ENCODE results near the gene PDE6B. TPM values are rescaled to one million over a fixed set of nuclear protein-coding genes. Genes with fewer than 3 reads are reported as not detected.

The PDE6B gene
- polyA plus RNA-seq, 3 donors, result 0.76 to 1.7 (median 1.2) TPM

DNA sequence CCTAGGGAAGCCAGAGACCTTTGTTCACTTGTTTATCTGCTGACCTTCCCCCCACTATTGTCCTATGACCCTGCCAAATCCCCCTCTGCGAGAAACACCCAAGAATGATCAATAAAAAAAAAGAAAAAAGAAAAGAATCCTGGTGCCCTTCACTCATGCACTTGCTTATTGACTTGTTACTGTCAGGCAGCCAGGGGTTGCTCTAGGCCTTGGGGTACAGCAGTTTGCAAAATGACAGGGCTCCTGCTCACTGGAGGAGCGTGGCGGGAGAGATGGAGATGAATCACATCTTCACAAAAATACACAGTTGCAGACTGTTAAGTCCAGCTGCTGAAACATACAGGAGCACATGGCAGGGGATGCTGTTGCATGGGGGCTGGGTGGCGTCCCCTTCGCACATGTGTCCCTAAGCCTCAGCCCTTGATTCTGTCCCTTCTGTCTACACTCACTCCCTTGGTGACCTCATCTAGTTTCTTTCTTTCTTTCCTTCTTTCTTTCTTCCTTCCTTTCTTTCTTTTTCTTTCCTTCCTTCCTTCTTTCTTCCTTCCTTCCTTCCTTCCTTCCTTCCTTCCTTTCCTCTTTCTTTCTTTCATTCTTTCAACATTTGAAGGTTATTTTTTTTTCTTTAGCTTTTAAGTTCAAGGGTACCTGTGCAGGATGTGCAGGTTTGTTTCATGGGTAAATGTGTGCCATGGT is 32.4 kb upstream of the PDE6B start:
- no peak overlapping the region for H3K27ac ChIP-seq (ENCODE audit: low read depth, low read length)
- 50 to 81% (median 77%) methylated on average over 5 of the region's 5 CpGs for WGBS, 3 donors

DNA sequence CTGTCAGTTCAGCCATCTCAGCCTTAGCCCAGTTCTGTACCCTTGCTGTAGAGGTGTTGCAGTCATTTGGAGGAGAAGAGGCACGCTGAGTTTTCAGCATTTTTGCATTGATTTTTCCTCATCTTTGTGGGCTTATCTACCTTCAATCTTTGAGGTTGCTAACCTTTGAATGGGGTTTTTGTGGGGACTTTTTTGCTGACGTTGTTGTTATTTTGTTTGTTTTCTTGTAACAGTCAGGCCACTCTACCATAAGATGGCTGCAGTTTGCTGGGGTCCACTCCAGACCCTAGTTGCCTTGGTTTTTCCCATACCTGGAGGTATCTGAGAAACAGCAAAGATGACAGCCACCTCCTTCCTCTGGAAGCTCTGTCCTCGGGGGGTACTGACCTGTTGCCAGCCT is 26.4 kb upstream of the PDE6B start:
- 60 to 78% (median 76%) methylated on average over 3 of the region's 3 CpGs for WGBS, 3 donors
- no peak overlapping the region for H3K27ac ChIP-seq (ENCODE audit: low read depth, low read length)

DNA sequence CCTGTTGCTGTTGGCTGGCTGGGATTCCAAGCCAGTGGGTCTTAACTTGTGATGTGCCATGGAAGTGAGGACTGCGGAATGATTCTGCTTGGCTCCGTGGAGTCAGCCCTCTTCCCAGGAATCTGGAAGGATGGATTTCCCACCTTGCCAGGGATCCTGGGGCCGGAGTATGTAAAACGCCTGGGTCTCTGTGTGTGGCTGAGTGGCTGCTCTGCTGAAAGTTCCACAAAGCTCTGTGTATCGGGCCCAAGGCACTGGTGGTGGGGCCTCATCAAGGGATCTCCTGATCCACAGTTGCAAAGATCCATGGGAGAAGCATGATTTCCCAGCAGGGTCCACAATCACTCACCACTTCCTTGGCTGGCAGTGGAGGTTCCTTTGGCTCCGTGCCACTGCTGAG is 25.2 kb upstream of the PDE6B start:
- 70 to 83% (median 80%) methylated on average over 6 of the region's 6 CpGs for WGBS, 3 donors
- no peak overlapping the region for H3K27ac ChIP-seq (ENCODE audit: low read depth, low read length)

DNA sequence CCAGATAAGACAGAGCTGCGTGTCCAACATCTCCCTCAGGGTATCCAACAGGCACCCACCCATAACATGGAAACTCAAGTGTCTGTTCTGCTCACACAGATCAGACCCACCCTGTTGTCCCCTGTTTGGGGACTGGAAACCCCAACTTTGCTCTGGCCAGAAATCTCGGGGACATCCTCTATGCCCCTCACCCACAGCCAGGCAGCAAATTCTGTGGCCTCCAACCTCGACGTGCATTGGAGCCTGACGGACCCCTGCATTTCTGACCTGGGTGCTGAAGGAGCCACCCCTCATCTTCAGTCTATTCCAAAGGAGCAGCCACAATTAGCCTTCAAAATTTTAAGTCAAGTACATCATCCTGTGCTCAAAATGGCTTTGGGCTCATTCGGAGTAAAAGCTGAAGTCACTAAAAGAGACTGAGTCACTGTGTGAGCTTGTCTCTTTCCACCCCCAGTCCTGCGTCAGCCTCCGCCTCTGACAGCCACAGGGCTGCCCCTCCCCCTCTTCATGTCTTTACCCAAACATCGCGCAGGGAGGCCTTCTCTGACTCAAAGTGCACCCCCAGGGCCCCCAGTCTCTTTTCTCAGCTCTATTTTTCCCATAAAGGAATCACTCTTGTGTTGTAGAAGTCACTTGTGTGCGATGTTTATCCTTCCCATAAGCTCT is 24.4 kb upstream of the PDE6B start:
- WGBS, 3 donors, result 57 to 64% (median 62%) methylated on average over 11 of the region's 11 CpGs

DNA sequence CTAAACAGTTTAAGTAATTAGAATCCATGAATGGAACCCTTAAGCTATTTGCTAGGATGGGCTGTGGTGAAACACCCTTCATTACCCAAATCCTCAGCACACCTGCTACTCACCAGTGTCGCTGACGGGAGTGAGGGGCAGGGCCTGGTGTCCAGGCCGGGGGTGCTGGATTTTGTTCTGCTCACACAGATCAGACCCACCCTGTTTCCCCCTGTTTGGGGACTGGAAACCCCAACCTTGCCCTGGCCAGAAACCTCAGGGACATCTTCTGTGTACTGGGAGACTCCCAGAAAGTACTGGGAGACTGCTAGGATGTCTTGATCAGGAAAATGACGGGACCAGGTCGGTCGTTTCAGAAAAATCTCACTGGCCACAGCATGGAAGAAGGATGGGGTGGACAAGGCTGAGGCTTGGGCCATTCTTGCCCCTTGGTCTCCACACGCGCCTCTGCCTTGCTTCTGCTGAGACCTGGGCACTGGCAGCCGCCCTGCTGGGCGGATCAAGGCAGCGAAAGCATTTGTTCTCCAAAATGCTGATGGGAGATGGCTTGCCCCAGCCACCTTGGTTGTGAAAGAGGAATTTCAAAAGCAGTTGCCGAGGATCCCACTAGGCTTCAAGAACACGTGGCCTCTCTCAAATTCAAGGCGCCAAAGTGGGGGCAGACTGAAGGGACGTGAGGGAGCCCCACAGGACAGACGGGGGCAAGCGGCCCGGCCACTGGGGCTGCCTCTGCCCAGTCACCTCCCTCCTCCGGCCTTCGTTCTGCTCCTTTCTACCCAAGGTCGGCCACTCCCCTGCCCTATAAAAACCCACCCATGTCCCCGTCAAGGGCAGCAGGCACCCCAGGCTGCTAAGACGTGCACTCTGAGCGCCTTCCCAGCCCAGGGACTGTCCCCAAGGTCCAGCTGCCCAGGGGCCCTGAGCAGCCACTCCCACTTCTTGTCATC is 23.5 kb upstream of the PDE6B start:
- 67 to 83% (median 82%) methylated on average over 24 of the region's 24 CpGs for WGBS, 3 donors

More for the DNA sequence above, 24.4 kb upstream of the PDE6B start:
- H3K27ac ChIP-seq (ENCODE audit: low read depth, low read length), result no peak overlapping the region

DNA sequence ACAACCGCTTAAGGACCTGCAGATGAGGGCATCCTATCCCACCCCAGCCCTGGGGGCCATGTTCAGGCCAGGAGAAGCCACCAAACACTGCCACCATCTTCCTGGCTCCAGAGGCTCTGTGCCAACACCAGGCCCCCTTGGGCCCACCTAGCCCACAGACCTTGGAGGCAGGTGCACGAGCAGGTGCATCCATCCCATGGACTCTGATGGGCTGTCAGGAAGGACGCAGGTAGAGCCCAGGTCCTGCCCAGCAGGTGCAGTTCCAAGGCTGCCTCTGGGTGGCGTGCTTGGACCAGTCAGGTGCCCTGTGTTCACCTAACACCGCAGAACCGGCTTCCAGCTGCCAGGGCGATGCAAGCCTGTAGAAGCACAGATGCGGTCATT is 22.8 kb upstream of the PDE6B start:
- 18 to 22% (median 21%) methylated on average over 8 of the region's 8 CpGs for WGBS, 3 donors
- H3K27ac ChIP-seq (ENCODE audit: low read depth, low read length), result no peak overlapping the region

More for the DNA sequence above, 23.5 kb upstream of the PDE6B start:
- no peak overlapping the region for H3K27ac ChIP-seq (ENCODE audit: low read depth, low read length)

DNA sequence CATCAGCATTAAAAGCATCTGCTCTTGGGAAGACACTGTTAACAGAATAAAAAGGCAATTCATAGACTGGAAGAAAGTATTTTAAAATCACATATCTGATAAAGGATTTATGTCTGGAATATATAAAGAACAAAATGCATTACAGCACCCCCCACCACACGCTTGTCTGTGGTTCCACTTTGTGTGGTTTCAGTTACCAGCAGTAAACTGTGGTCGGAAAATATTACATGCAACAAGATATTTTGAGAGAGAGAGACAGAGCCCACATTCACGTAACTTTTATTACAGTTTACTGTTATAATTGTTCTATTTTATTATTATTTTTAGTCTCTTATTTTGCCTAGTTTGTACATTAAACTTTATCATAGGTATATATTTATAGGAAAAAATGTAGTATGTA is 21.2 kb upstream of the PDE6B start:
- 44 to 78% (median 54%) methylated on average over 3 of the region's 3 CpGs for WGBS, 3 donors
- H3K27ac ChIP-seq (ENCODE audit: low read depth, low read length), result no peak overlapping the region

DNA sequence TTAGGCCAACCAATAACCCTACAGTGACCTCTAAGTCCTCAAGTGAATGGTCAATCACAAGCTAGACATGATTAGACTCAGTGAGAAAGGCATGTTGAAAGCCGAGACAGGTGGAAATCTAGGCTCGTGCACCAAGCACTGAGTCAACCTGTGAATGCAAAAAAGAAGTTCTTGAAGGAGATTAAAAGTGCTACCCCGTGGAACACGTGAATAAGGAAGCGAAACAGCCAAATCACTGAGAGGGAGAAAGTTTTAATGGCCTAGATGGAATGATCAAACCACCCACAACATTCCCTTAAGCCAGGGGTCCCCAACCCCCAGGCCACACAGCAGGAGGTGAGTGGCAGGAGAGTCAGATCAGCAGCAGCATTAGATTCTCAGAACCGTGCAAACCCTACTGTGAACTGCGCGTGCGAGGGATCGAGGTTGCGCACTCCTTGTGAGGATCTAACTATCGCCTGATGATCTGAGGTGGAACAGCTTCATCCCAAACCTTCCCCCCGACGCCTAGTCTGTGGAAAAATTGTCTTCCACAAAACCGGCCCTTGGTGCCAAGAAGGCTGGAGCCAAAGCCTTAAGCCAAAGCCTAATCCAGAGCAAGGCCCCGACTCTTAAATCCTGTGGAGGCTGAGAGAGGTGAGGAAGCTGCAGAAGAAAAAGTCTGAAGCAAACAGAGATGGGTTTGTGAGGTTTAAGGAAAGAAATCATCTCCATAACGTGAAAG is 19.5 kb upstream of the PDE6B start:
- 83 to 87% (median 84%) methylated on average over 17 of the region's 17 CpGs for WGBS, 3 donors
- no peak overlapping the region for H3K27ac ChIP-seq (ENCODE audit: low read depth, low read length)

DNA sequence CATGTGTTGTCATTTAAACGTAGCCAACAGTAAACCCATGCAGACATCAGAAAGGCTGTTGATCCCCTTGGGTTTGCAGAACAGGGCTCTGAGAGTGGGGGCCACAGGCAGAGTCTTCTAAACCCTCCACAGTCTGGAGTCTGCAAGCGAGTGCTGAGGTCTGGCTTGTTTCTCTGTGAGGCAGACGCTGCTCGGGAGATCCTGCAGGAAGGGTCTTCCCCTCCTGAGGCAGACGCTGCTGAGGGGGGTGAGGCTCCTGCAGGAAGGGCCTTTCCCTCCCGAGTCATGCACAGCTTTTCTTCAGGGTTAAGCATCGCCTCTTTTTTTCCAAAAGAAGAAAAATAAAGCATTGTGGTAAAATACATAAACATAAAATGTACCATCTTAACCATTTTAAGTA is 17.1 kb upstream of the PDE6B start:
- WGBS, 3 donors, result 37 to 45% (median 41%) methylated on average over 7 of the region's 7 CpGs
- H3K27ac ChIP-seq (ENCODE audit: low read depth, low read length), result no peak overlapping the region

DNA sequence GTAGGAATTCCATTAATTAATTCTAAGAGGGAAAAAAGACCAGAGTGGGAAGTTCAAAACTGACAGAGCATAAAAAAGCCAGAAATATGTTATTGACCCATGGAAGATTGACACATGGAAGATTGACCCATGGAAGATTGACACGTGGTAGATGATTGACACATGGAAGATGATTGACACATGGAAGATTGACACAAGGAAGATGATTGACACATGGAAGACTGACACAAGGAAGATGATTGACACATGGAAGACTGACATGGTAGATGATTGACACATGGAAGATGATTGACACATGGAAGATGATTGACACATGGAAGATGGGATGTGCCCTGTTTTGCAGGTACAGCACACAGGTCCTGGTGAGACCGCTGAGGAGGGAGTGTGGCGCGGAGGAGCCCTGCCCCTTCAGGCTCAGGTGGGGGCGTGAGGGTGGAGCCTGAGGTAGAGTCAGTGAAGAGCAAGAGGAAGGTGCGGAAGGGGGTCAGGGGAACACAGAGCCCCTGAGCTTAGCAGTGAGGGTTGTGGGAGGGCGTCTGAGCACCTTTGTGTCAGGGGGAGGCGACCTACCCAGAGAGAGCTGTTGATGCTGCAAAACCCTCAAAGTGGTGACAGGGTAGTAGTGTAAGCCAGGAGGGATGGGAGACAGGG is 15.8 kb upstream of the PDE6B start:
- H3K27ac ChIP-seq (ENCODE audit: low read depth, low read length), result no peak overlapping the region
- 72 to 80% (median 77%) methylated on average over 8 of the region's 8 CpGs for WGBS, 3 donors

DNA sequence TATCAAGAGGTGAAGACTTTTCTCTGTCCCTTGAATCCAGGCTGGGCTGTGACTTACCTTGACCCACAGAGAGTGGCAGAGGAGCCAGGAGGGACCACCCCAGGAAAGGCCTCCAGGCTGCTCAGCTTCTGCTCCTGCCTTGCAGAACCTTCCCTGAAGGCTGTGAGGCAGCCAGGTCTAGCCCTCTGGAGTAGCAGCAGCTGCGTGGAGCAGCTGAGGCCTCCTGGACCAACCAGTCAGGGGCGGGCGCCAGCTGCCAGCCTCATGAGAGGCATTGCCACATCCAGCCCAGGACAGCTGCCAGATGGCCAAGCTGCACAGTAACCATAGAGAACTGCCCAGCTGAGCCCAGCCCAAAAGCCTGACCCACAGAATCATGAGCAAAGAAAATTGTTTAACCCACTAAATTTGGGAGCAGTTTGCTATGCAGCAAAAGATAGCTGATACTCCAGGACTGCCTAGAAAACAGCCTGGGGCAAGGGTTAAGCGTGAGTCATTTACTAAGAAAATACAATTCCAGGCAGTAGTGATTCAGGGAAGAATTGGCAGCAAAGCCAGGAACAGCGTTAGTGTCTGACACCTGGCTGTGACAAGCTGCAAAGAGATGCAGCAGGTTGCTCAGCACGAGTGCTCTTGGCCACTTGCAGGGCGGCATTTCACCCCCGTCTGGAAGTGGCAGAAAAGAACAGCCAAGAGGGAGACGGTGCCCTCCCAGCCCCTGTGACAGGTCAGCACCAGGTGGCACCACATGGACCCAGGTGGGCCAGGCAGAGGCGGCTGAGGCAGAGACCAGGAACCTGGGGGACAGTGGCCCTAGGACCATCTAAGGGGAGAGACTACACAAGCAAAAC is 14.7 kb upstream of the PDE6B start:
- WGBS, 3 donors, result 41 to 61% (median 55%) methylated on average over 9 to 10 of the region's 10 CpGs
- H3K27ac ChIP-seq (ENCODE audit: low read depth, low read length), result no peak overlapping the region

DNA sequence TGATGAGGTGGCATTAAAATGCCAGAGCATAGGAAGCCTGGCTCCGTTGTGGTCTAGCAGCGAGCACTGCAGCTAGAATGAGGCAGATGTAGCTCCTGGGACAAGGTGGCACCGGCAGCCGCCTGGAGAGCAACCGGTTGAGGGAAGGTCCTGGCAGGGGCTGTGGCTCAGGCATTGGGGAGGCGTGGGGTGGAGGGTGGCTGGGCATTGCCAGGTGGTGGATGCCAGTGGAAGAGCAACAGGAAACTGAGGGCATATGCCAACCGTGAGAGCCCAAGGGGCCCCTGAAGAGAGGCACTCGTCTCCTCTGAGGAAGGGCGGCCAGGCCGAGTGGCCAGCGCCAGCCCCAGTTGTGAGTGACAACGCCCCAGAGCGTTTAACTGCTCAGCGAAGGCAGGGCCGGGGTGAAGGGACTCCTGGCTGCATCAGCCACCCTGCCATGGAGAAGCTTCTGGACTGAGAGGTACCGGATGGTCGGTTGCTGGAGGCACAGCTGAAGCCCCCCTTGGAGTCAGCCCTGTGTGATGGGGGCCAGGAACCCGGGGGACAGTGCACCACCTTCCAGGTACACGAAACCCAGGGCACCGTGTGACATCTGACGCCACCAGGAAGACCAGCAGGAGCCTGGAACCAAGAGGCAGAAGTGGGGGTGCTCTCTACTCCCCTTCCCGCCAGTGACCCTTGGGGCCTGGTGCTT is 13.2 kb upstream of the PDE6B start:
- WGBS, 3 donors, result 78 to 82% (median 82%) methylated on average over 22 of the region's 22 CpGs
- no peak overlapping the region for H3K27ac ChIP-seq (ENCODE audit: low read depth, low read length)

DNA sequence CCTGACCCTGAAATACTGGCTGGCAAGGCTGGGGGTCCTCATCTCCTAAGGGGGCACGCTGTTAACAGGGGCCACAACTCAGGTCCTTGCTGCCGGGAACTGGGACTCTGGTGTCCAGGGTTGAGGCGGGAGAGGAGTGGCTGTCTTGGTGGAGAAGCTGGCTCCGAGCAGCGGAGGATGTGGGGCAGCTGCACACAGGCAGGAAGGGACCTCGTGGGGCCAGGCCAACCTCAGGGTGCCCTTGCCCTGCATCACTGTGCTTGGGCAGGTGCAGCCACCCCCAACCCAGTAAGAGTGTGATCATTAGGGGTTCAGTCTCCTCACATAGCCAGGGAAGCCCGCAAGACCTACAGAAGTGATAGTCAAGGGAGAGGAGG is 12.6 kb upstream of the PDE6B start:
- WGBS, 3 donors, result 74 to 88% (median 85%) methylated on average over 7 of the region's 7 CpGs
- no peak overlapping the region for H3K27ac ChIP-seq (ENCODE audit: low read depth, low read length)

DNA sequence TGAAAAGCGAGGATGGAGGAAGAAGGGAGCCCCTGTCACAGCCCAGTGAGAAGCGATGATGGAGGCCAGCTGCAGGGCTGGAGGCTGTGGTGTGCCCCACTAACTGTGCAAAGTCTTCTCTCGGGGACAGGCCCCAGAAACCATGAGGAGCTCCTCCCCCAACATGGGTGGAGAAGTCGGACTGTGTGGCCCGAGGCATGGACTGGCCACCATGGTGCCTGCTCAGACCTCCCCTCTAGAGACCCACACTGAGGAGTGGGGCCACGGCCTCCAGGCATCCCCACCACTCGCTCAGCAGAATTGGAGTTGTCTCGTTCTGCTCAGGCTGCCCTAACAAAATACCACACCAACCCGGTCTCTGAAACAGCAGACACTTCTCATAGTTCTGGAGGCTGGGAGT is 12.2 kb upstream of the PDE6B start:
- WGBS, 3 donors, result 77 to 86% (median 84%) methylated on average over 9 of the region's 9 CpGs
- H3K27ac ChIP-seq (ENCODE audit: low read depth, low read length), result no peak overlapping the region

DNA sequence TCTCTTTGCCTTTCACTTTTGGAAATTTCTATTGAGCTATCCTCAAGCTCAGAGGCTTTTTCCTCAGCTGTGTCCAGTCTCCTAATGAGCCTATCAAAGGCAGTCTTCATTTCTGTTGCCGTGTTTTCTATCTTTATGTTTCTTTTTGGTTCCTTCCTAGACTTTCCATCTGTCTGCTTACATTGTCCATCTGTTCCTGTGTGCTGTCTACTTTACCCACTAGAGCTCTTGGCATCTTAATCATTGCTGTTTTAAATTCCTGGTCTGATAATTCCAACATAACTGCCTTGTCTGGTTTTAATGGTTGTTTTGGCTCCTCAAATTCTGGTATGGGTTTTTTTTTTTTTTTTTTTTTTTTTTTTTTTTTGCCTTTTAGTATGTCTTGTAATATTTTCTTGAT is 9.3 kb upstream of the PDE6B start:
- WGBS, 3 donors, result 60 to 88% (median 64%) methylated on average over 1 of the region's 1 CpG
- H3K27ac ChIP-seq (ENCODE audit: low read depth, low read length), result no peak overlapping the region

DNA sequence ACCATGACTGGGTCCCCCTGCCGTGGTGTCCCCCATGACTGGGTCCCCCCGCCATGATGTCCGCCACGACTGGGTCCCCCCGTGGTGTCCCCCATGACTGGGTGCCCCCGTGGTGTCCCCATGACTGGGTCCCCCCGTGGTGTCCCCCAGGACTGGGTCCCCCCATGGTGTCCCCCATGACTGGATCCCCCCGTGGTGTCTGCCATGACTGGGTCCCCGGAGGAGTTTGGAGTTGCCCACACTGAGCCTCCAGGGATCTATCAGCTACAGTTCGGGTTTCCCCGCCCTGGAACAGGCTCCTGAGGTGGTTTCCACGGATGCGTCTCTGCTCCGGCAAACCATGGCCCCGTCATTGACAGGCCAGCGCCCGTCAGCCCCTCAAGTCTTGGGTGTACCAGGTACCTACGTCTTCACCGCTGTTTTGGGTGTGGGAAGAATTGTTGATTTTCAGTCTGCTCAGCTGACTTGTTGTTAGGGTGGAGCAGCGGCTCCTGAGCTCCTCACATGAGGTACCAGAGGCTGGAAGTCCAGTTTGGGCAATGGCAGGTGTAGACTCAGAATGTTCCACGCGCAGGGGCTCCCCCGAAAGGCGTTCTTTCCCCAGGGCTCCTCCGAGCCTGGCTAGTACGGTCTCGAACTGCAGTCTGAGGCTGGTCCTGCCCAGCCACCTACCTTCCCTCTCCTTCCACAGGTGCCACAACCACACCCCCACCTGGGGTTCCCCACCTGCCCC is 8.3 kb upstream of the PDE6B start:
- WGBS, 3 donors, result 90 to 94% (median 94%) methylated on average over 26 to 27 of the region's 27 CpGs

More for the DNA sequence above, 8.3 kb upstream of the PDE6B start:
- no peak overlapping the region for H3K27ac ChIP-seq (ENCODE audit: low read depth, low read length)
